ENCODE measurements around the gene KLRC3.

DNA sequence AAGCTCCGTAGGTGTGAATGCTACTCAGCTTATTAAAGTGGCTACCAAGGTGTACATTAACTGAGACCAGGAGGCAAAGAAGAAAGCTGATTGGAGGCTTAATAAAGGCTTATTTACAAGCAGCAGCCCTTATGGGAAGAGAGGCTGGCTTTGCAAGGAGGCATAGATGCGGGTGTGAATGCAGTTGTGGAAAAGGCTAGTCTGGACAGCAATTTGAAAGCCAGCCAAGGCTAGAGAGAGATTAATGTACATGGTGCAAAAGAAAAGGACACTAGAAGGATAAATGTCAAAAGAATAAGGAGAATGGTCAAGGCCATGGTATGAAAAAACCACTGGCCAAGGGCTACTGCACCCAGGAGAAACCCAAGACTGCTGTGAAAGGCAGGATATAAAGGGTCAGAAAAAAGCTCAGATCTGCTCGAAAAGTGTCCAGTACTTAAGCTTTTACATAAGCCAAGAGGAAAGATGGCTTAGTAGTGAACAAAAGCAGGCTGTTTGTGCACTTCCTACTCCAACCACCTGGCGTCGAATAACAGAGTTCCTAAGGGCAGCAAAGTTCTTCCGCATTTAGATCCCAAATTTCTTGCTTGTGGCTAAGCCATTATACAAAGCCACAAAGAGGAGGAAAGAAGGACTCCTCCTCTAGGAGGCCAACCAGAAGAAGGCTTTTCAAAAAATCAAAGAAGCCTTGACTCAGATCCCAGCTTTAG is 54.5 kb downstream of the KLRC3 start:
- TF ChIP-seq POLR2A (IDR thresholded peaks at IDR 0.05; ENCODE audit: low read depth), result no peak
- TF ChIP-seq, protein P1, sequence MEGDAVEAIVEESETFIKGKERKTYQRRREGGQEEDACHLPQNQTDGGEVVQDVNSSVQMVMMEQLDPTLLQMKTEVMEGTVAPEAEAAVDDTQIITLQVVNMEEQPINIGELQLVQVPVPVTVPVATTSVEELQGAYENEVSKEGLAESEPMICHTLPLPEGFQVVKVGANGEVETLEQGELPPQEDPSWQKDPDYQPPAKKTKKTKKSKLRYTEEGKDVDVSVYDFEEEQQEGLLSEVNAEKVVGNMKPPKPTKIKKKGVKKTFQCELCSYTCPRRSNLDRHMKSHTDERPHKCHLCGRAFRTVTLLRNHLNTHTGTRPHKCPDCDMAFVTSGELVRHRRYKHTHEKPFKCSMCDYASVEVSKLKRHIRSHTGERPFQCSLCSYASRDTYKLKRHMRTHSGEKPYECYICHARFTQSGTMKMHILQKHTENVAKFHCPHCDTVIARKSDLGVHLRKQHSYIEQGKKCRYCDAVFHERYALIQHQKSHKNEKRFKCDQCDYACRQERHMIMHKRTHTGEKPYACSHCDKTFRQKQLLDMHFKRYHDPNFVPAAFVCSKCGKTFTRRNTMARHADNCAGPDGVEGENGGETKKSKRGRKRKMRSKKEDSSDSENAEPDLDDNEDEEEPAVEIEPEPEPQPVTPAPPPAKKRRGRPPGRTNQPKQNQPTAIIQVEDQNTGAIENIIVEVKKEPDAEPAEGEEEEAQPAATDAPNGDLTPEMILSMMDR (IDR thresholded peaks at IDR 0.05), result peak in 1 of 3 experiments; percentile 22
- TF ChIP-seq POLR2AphosphoS5 (IDR thresholded peaks at IDR 0.05), result no peak
